Endodermal cell (in vitro differentiated cells): Measurements from ENCODE around the gene MYO18B. TPM values are rescaled to one million over a fixed set of nuclear protein-coding genes. Genes with fewer than 3 reads are reported as not detected.

Experiments
- DNase-seq: peaks from one replicate; pipeline ENCODE4 v3.0.0-alpha.2; 2017
- H3K27ac ChIP-seq: 2 replicates; pipeline ENCODE4 v1.5.1; 2013; ENCODE audit warnings: mild to moderate bottlenecking, low read depth, low read length, moderate library complexity
- H3K27me3 ChIP-seq: 2 replicates; pipeline ENCODE4 v1.6.1; 2013; ENCODE audit warnings: mild to moderate bottlenecking, low read length, moderate library complexity; ENCODE audit not compliant: insufficient read depth, control insufficient read depth, poor library complexity, severe bottlenecking
- H3K36me3 ChIP-seq: 2 replicates; pipeline ENCODE4 v1.7.0; 2013; ENCODE audit warnings: mild to moderate bottlenecking, low read length, moderate library complexity; ENCODE audit not compliant: control insufficient read depth, insufficient read depth
- H3K4me1 ChIP-seq: one replicate; pipeline ENCODE4 v1.7.0; 2013; ENCODE audit warnings: low read length; ENCODE audit not compliant: control insufficient read depth, insufficient read depth
- H3K4me3 ChIP-seq: 2 replicates; pipeline ENCODE4 v1.5.1; 2013; ENCODE audit warnings: mild to moderate bottlenecking, low read length, moderate library complexity
- H3K9ac ChIP-seq: 2 replicates; pipeline ENCODE4 v1.6.1; 2013; ENCODE audit warnings: mild to moderate bottlenecking, low read length, moderate library complexity; ENCODE audit not compliant: poor library complexity, severe bottlenecking; ENCODE audit errors: extremely low read depth
- H3K9me3 ChIP-seq: 2 replicates; pipeline ENCODE4 v1.6.1; 2013; ENCODE audit warnings: mild to moderate bottlenecking, low read length, moderate library complexity; ENCODE audit not compliant: control insufficient read depth
- H3K27ac Mint-ChIP-seq: 2 replicates; pipeline ENCODE4 v1.8.0; 2020; ENCODE audit warnings: mixed read lengths
- H3K27me3 Mint-ChIP-seq: 2 replicates; pipeline ENCODE4 v1.8.0; 2021; ENCODE audit warnings: mild to moderate bottlenecking, mixed read lengths; ENCODE audit not compliant: insufficient read depth
- H3K36me3 Mint-ChIP-seq: 2 replicates; pipeline ENCODE4 v1.8.0; 2020; ENCODE audit warnings: low read depth, mixed read lengths
- H3K4me1 Mint-ChIP-seq: 2 replicates; pipeline ENCODE4 v1.8.0; 2020; ENCODE audit warnings: mixed read lengths
- H3K4me3 Mint-ChIP-seq: 2 replicates; pipeline ENCODE4 v1.8.0; 2020; ENCODE audit warnings: mild to moderate bottlenecking, moderate library complexity, mixed read lengths
- H3K9me3 Mint-ChIP-seq: 2 replicates; pipeline ENCODE4 v1.8.0; 2020; ENCODE audit warnings: mild to moderate bottlenecking, mixed read lengths
- CTCF ChIP-seq: fragments of 200-600 bp; sonication (generic); conservative IDR thresholded peaks from 2 replicates; pipeline ENCODE4 v1.5.0; 2021; ENCODE audit warnings: antibody characterized with exemption, mild to moderate bottlenecking
- WGBS, 2 experiments: methylation state at CpG; one replicate each; pipeline versions ENCODE4 v1.1.5 to v1.1.7; 2013; ENCODE audit warnings: missing lambda C conversion rate in 2 of 2, mixed read lengths in 1 of 2; ENCODE audit not compliant: insufficient coverage in 1 of 2, insufficient read length in 1 of 2; 5-methylcytosine and 5-hydroxymethylcytosine counted together
- total RNA-seq, 2 donors: library from RNA; stranded (reverse); fragmentation: NEBNext Ultra II Directional in 1 of 2; extraction: Animal tissue kit (Norgen Biotek cat#: 25700) in 1 of 2; gene quantifications; 2 replicates in 1 of 2; 3 replicates in 1 of 2; pipeline ENCODE4 v1.2.1, GENCODE V29; 2021

Gene MYO18B
- total RNA-seq, 2 donors from 2014 or later: 0.77 to 0.84 TPM

- Mint-ChIP-seq H3K27ac (no peak overlapping the region), H3K36me3 (no peaks in the 10 kb centered on the region), H3K9me3 (no peaks in the 10 kb centered on the region), H3K4me3 (no peak overlapping the region), H3K27me3 (peaks cover 11% of the 10 kb centered on the region), H3K4me1 (no peaks in the 10 kb centered on the region)
- no peak for TF ChIP-seq CTCF
- Histone ChIP-seq H3K4me3 (no peak overlapping the region), H3K27ac (no peak overlapping the region), H3K4me1 (no peaks in the 10 kb centered on the region), H3K9ac (no peak overlapping the region), H3K27me3 (peaks cover 5% of the 10 kb centered on the region), H3K36me3 (no peaks in the 10 kb centered on the region), H3K9me3 (no peaks in the 10 kb centered on the region)
- no peak for DNase-seq
- 87 to 89% methylated on average over 2 of the region's 2 CpGs for WGBS, 2 experiments
These were observed 60.0 kb downstream of the MYO18B start for GRCh38 chr22:25802018-25802417.

GRCh38 chr22:25804676-25805075 is 62.7 kb downstream of the MYO18B start:
- peaks cover 19% of the 10 kb centered on the region for H3K27me3 Mint-ChIP-seq
- DNase-seq: no peak
- no peaks in the 10 kb centered on the region for H3K36me3 Mint-ChIP-seq
- 94 to 100% methylated on average over 1 to 6 of the region's 6 CpGs for WGBS, 2 experiments
- H3K9me3 ChIP-seq: no peaks in the 10 kb centered on the region
- H3K4me3 ChIP-seq: no peak overlapping the region
- H3K27ac Mint-ChIP-seq: no peak overlapping the region
- no peak overlapping the region for H3K27ac ChIP-seq
- H3K4me3 Mint-ChIP-seq: no peak overlapping the region
- H3K9me3 Mint-ChIP-seq: no peaks in the 10 kb centered on the region
- no peak for TF ChIP-seq CTCF
- H3K36me3 ChIP-seq: no peaks in the 10 kb centered on the region
- peaks cover 5% of the 10 kb centered on the region for H3K27me3 ChIP-seq
- H3K9ac ChIP-seq: no peak overlapping the region
- H3K4me1 ChIP-seq: no peaks in the 10 kb centered on the region
- H3K4me1 Mint-ChIP-seq: no peaks in the 10 kb centered on the region

GRCh38 chr22:25806579-25806978 is 64.6 kb downstream of the MYO18B start:
- no peak for TF ChIP-seq CTCF
- H3K4me1 Mint-ChIP-seq: no peaks in the 10 kb centered on the region
- Histone ChIP-seq H3K36me3 (no peaks in the 10 kb centered on the region), H3K9me3 (no peaks in the 10 kb centered on the region), H3K4me1 (no peaks in the 10 kb centered on the region), H3K27me3 (peaks cover 5% of the 10 kb centered on the region), H3K4me3 (no peak overlapping the region), H3K9ac (no peak overlapping the region), H3K27ac (no peak overlapping the region)
- no peak overlapping the region for H3K27ac Mint-ChIP-seq
- DNase-seq: no peak
- WGBS, 2 experiments: 79 to 87% methylated on average over 3 to 4 of the region's 4 CpGs
- no peak overlapping the region for H3K4me3 Mint-ChIP-seq
- H3K36me3 Mint-ChIP-seq: no peaks in the 10 kb centered on the region
- H3K9me3 Mint-ChIP-seq: no peaks in the 10 kb centered on the region
- H3K27me3 Mint-ChIP-seq: peaks cover 19% of the 10 kb centered on the region
